GM18505 (cell line): ENCODE results near the gene FGF18.
"Not testable (repeated sequence)": the region's sequence is repeated elsewhere in the genome, so short reads cannot be mapped to it uniquely, and the experiment has no call there.

Experiments used
- ATAC-seq: cut with Tn5 transposase; IDR thresholded peaks from one replicate; pipeline ENCODE4 v1.9.1; 2021; ENCODE audit not compliant: unreplicated experiment
- POLR2A ChIP-seq: IDR thresholded peaks from 4 replicates; pipeline ENCODE4 v1.6.1; 2011; ENCODE audit warnings: borderline replicate concordance; ENCODE audit not compliant: insufficient read depth, insufficient read length; ENCODE audit errors: extremely low read depth

Gene FGF18

GRCh38 chr5:171418982-171419687, at the start of gene FGF18:
TSS of gene FGF18 (plus strand) at chr5:171419647. CDS start at chr5:171420200, 553 bp downstream.
- TF ChIP-seq POLR2A = no peak
- ATAC-seq = peak; percentile 48

DNA sequence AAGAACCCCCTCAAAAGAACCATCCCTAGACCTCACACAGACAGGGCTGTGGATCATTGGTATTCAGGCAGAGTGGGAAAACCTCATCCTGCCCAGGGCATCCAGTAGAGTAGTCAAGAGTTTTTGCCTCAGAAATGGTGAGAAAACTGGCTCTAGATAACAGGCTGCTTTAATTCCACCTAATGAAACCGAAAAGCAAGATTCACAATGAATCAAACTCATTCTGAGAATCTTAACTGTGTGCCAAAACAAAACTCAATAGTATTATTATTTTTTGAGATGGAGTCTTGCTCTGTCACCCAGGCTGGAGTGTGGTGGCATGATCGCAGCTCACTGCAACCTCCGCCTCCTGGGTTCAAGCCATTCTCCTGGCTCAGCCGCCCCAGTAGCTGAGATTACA, 49.5 kb upstream of the FGF18 start:
- no peak for ATAC-seq
- TF ChIP-seq POLR2A = no peak

GRCh38 chr5:171370881-171371280, 48.6 kb upstream of the FGF18 start:
- not testable (repeated sequence) for ATAC-seq

DNA sequence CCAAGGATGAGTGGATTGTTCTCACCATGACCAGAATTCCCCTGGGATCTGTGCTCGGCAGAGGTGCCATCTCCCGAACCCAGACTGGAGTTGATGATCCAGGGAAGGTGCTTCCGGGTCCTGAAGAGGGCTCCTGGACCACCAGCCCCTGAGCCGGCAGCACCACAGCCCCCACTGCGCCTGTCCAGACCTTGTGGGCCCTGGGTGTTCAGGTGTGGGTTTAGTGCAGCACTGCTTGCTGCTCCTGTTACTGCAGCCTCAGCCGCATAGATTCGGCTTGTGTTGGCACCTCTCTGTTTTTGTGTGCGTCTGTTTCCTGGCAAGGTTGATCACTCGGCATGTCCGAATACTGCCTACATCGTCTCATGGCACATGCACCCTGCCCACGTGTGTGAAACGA, 48.1 kb upstream of the FGF18 start:
- no peak for TF ChIP-seq POLR2A
- ATAC-seq = no peak

- no peak for TF ChIP-seq POLR2A
- ATAC-seq = no peak
These were observed 39.5 kb upstream of the FGF18 start for GRCh38 chr5:171379961-171380360.

GRCh38 chr5:171384416-171384815, 35.0 kb upstream of the FGF18 start:
- ATAC-seq = not testable (repeated sequence)

DNA sequence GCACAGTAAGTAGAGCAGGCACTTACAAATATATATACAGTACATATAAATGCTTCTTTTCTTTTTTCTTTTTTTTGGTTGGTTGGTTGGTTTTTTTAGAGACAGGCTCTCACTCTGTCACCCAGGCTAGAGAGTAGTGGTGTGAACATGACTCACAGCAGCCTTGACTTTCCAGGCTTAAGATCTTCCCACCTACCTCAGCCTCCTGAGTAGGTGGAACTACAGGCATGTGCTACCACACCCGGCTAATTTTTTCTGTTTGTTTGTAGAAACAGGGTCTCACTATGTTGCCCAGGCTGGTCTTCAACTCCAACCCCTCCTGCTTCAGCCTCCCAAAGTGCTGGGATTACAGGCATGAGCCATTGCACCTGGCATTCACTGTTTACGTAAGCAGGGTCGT, 34.4 kb upstream of the FGF18 start:
- not testable (repeated sequence) for ATAC-seq

GRCh38 chr5:171386006-171386671, 33.3 kb upstream of the FGF18 start:
- ATAC-seq = no peak
- TF ChIP-seq POLR2A = no peak

DNA sequence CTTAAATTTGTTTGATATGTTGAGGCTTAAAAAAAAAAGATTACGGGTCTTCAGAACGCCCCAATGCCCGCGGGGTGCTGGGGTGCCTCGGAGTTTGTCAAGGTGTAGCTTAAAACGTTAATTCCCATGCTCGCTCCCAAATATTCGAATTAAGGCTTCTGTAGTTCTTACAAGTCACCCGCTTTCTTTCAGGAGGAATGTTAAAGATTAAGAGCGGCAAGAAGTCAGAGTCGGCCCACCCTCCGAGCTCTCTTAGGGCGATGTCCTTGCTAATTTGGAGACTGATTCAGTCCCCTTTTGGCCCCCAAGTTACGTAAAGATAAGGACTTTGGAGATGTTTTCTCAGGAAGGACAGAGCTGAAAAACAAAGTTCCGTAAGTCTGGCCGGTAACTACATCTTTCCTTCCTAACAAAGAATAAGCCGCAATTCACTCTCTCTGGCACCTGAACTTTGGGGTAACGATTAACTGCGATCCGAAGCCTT, 32.5 kb upstream of the FGF18 start:
- TF ChIP-seq POLR2A = no peak
- ATAC-seq = no peak

DNA sequence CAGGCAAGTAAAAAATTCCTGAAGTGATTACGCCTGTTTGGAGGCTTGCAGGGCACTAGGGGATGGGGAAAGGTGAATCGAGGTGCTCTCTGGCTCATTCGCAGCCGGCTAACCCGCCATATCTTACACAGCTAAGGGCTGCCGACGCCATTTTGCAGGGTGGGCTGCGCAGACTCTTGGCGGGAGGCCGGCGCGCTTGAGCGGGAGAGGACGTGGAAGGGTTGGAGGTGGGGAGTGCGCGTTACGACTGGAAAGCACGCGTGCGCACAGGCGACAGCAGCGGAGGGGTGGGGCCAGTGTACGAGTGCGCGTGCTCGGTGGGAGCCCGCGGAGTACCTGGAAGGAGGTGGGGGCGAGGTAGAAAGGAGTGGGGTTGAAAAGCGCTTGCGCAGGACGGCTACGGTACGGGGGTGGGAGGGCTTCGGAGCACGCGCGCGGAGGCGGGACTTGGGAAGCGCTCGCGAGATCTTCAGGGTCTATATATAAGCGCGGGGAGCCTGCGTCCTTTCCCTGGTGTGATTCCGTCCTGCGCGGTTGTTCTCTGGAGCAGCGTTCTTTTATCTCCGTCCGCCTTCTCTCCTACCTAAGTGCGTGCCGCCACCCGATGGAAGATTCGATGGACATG, 32.0 kb upstream of the FGF18 start, which contains the start of gene NPM1:
Gene NPM1 (plus strand): TSS at position 505 of the 625 bp plus-strand sequence. CDS start 100 bp downstream, at position 605.
- peak; percentile 99 for TF ChIP-seq POLR2A
- ATAC-seq = peak; percentile 80

- peak; percentile 33 for ATAC-seq
- TF ChIP-seq POLR2A = no peak
These were observed 31.3 kb upstream of the FGF18 start for GRCh38 chr5:171387970-171388815.

- no peak for ATAC-seq
- no peak for TF ChIP-seq POLR2A
These were observed 30.7 kb upstream of the FGF18 start for GRCh38 chr5:171388816-171389168.

- TF ChIP-seq POLR2A = no peak
- ATAC-seq = no peak
These were observed 28.4 kb upstream of the FGF18 start for GRCh38 chr5:171390883-171391677.
